ENCODE measurements around the gene OLR1.
"Not testable (repeated sequence)": the region's sequence is repeated elsewhere in the genome, so short reads cannot be mapped to it uniquely, and the experiment has no call there.

Gene OLR1

DNA sequence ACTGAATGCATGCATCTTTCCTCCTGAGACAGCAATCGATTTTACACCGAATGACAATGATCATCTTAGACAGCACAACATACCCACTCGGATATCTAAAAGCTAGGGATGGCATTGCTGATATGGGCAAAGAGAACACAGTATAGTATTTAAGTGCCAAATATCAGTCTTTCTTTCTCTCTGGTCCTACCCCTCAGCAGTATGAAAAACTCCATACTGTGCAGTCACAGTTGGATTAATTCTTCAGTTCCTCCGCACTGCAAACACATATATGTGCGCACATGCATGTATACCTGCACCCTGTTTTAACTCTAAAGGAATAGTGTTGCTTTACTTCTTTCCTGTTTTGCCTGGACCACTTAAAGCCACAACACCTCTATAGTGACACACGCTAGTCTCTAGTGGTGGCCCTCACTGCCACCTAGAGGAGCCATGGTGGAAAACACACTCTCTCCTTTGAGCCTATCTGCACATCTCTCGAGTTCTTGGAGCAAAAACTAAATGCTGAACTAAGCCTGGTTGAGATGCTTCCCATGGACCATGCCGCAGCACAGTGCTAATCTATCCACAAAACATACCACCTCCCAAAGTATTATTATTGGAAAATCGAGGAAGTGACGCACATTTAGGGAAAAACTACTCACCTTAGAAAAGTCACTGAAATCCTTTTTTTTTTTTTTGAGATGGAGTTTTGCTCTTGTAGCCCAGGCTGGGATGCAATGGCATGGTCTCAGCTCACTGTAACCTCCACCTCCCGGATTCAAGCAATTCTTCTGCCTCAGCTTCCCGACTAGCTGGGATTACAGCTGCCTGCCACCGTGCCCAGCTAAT lies 18.8 kb upstream of the OLR1 start:
- peak; percentile 10 for DNase-seq

- no peak for DNase-seq
Observed at GRCh38 chr12:10189653-10190052, 17.7 kb upstream of the OLR1 start.

DNA sequence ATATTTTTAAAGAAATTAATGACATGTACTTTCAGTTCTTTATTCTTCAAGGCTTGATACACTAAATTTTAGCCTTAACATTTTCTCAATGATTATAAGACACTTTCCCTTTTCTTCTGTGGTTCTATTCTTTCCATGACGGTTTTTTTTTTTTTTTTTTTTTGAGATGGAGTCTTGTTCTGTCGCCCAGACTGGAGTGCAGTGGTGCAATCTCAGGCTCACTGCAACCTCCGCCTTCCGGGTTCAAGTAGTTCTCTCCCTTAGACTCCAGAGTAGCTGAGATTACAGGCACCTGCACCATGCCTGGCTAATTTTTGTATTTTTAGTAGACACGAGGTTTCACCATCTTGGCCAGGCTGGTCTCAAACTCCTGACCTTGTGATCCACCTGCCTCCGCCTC lies 15.0 kb upstream of the OLR1 start:
- not testable (repeated sequence) for DNase-seq

GRCh38 chr12:10186299-10186698 lies 14.4 kb upstream of the OLR1 start:
- no peak for DNase-seq

- DNase-seq: no peak
Observed at GRCh38 chr12:10184261-10184843, 12.4 kb upstream of the OLR1 start.

- DNase-seq: no peak
Observed at GRCh38 chr12:10182354-10183049, 10.6 kb upstream of the OLR1 start.

GRCh38 chr12:10179776-10180181 lies 7.8 kb upstream of the OLR1 start:
- DNase-seq: no peak

GRCh38 chr12:10178821-10179220 lies 6.9 kb upstream of the OLR1 start, which contains the start of gene TMEM52B:
TMEM52B (plus strand) TSS chr12:10179032; CDS start chr12:10179575, 543 bp downstream.
- DNase-seq: no peak

DNA sequence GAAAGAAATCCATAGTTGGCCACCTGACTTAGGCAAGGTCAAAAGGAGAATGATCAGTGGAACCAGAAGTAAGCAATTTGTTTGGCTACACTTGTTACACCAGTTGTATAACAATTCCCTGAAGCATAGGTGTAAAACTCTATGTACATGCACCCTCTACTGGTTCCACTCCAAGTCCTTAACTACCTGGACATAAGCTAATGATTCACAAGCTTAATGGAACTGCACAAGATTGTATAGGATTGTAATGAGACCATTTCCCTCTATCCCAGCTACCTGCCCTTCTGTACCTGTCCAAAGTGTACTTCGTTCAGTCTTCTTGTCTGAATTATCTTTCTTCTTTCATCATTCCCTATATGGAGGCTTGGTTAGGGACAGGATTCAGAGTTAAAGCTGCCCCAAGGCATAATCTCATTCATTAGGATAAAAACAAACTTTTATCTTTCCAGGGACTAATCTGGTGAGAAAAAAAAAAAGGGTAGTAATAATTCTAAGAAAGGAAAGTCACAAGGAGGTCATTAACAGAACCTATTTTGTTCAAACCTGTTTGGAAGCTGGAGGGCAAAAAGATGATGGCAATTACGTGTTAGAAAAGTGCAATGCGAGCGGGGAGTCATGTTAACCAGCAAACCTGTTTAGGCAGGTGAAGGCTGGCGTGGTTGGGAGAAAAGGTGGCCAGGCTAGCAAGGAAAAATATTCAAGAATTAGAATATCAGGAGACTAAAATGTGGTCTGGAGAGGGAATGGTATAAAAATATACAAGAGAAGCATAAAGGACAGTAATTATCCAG lies 4.1 kb upstream of the OLR1 start:
- DNase-seq: no peak

- no peak for DNase-seq
Observed at GRCh38 chr12:10174986-10175614, 3.2 kb upstream of the OLR1 start.

DNA sequence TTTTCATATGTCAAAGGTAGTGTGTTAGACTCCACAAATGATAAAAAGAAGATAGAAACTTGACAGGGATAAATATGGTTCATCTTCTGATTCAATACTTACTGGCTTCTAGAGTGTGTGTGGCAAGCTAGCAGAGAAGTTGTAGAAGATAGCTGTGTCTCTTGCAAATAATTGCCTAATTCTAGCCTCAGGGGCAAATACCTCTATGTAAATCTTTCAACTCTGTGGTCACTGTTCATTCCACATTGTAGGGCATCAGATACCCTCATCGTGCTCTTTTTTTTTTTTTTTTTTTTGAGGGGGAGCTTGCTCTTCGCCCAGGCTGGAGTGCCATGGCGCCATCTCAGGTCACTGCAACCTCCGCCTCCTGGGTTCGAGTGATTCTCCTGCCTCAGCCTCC lies 1.7 kb downstream of the OLR1 start:
- no peak for DNase-seq

DNA sequence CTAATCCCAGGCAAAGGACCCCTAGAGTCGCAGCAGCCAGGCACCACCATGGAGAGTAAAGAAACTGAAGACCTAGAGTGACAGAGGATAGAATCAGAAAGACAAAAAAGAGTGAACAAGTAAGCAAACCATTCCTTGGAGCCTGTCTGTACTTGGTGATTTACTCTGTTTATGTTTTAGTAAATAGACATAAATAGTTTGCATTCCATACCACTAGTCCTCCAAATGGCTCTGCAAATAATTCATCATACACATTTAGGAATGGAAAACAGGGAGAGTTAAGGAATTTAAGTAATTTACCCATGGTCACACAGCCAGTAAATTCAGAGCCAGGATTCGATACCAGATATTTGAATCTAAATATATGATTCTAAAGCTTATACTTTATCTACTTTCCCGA lies 2.8 kb downstream of the OLR1 start:
- DNase-seq: no peak

GRCh38 chr12:10167599-10167998 lies 4.3 kb downstream of the OLR1 start:
- DNase-seq: no peak

DNA sequence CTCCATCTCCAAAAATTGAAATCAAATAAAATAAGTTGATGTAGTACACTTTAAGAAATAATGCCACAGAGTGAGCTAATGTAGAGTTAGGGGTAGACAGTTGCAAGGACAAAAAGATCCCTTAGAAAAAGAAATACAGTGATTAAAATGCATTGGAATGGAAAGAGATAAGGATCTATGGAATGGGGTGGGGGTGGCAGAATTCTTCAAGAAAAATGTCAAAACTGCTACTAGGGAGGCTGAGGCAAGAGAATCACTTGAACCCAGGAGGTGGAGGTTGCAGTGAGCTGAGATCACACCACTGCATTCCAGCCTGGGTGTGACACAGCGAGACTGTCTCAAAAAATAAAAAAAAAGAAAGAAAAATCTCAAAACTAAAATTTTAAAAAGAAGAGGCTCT lies 6.5 kb downstream of the OLR1 start:
- DNase-seq: no peak

DNA sequence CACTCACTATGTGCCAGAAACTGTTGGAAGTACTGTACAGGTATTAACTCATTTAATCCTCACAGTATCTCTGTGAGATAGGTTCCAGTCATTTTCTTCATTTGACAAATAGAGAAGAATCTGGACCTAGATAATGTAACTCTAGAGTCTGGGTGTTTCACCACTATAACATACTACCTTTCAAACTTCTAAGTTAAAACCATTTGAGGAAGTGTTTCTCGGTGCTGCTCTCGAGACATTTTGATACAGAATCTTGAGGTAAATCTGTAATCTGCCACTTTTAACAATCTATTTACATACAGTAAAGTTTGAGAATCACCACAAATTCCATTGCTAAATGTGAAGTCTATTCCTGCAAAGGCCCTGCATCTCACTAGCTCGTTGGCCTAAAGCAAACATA lies 8.8 kb downstream of the OLR1 start:
- no peak for DNase-seq

- no peak for DNase-seq
Observed at GRCh38 chr12:10160617-10161385, 11.1 kb downstream of the OLR1 start.

DNA sequence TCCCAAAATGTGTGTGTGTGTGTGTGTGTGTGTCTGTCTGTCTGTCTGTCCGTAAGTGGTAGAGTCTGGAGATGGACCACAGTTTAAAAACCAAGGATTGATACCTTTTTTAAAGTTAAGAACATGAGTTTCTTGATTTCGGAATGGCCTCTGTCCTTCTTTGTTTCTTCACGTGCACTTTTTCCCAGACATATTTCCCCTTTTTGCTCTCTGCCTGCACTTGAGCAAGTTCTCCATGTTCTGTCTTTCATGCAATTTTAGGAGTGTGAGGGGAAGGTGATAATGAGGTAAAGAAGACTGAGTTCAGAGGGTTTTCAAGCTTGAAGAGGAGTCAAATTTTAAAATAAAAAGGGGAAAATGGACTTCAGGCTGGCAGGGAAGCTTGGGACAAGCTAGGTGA lies 12.7 kb downstream of the OLR1 start:
- DNase-seq: no peak

DNA sequence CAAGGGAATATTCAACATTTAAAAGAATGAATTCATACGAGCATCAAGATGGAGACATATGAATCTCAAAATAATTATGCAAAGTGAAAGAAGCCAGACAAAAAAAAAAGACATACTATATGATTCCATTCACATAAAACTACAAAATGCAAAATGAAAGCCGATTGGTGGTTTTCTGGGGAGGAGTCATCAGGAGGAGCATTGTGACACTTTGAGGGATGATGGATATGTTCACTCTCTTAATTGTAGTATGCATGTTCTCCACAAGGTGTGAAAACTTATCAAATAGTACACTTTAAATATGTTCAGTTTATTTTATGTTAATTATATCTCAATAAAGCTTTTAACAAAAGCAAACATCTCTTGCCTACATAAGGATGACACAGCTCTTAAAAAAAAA lies 13.5 kb downstream of the OLR1 start:
- DNase-seq: no peak

- no peak for DNase-seq
Observed at GRCh38 chr12:10155966-10156365, 16.0 kb downstream of the OLR1 start.

- DNase-seq: no peak
Observed at GRCh38 chr12:10154145-10154496, 17.8 kb downstream of the OLR1 start.

GRCh38 chr12:10153271-10154144 lies 18.4 kb downstream of the OLR1 start:
- DNase-seq: peak; percentile 46

Data from DMS153 (cell line).